BJ (cell line): ENCODE data around the gene RHEBL1. TPM values are rescaled to one million over a fixed set of nuclear protein-coding genes. Genes with fewer than 3 reads are reported as not detected.

Experiments used
- CTCF ChIA-PET: fragments of 350-600 bp; formaldehyde crosslinking; extraction: SDS; loops from one replicate; lab custom pipeline; 2021; ENCODE audit warnings: antibody characterized with exemption, inconsistent platforms; lab: Yijun Ruan, JAX
- POLR2A ChIA-PET: fragments of 300-600 bp; sonication (Branson Sonifier 250); formaldehyde crosslinking; extraction: SDS; loops from one replicate; lab custom pipeline; 2021; ENCODE audit warnings: antibody characterized with exemption; lab: Charles Lee
- DNase-seq: peaks from one replicate; pipeline ENCODE4 v3.0.0-alpha.2; 2011; ENCODE audit warnings: low read depth
- H3K27me3 ChIP-seq: 2 replicates; pipeline ENCODE4 v1.6.0; 2011; ENCODE audit warnings: low read length; ENCODE audit not compliant: control insufficient read depth, insufficient read depth
- H3K36me3 ChIP-seq: 2 replicates; pipeline ENCODE4 v1.5.1; 2011; ENCODE audit warnings: low read length; ENCODE audit not compliant: control insufficient read depth, insufficient read depth
- H3K4me3 ChIP-seq: 2 replicates; pipeline ENCODE4 v1.5.1; 2011; ENCODE audit warnings: low read depth, mild to moderate bottlenecking, control low read depth, low read length
- CTCF ChIP-seq: IDR thresholded peaks from 2 replicates; pipeline ENCODE4 v1.5.1; 2011; ENCODE audit warnings: low read depth, mild to moderate bottlenecking, control low read depth, inconsistent platforms, low read length, moderate library complexity; ENCODE audit not compliant: insufficient read depth
- polyA plus RNA-seq: library from polyadenylated mRNA; depleted of rRNA; stranded (reverse); fragments of >200 nt; gene quantifications from 2 replicates; pipeline ENCODE4 v1.2.3, GENCODE V29; 2011

Gene RHEBL1
- polyA plus RNA-seq, 1 experiment: 1.3 TPM

DNA sequence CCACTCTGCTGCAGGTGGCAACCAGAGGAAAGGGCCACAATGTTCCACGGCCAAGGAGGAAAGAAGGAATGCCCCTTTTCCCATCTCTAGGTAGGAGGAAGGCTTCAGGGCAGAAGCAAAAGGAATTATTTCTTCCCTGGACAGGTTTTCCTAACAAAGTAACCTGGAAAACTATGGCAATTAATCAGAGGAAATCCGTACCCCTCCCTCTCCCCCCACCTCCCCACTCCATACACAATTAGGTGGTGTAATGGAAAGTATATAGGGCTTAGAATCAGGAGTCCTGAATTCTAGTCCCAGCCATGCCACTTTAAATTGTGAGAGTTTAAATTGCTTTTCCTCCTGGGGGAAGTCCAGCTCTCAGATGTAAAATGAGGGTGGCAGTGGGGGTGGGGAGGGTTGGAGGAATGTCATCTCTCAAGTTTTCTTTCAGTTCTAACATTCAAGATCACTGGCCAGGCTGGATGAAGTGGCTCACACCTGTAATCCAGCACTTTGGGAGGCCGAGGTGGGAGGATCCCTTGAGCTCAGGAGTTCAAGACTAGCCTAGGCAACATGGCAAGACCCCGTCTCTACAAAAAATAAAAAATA lies 23.1 kb upstream of the RHEBL1 start:
- Histone ChIP-seq H3K4me3 (no peak overlapping the region), H3K27me3 (peaks cover 17% of the 10 kb centered on the region), H3K36me3 (peaks cover 6% of the 10 kb centered on the region)
- ChIA-PET POLR2A (no interaction called here), CTCF (interaction anchor here (0.6 to 4.7 kb wide), 12 partner anchors 9 to 169 kb away, joined by 3 to 33 read pairs (median 6); partner anchors contain the start of gene LMBR1L)
- DNase-seq: no peak
- no peak for TF ChIP-seq CTCF

- POLR2A ChIA-PET: no interaction called here
- Histone ChIP-seq H3K4me3 (peak overlapping the region; percentile 17), H3K36me3 (peaks cover under 1% of the 10 kb centered on the region; the same call in 1 of the 2 replicates), H3K27me3 (peaks cover 17% of the 10 kb centered on the region)
- no peak for DNase-seq
- CTCF ChIA-PET: interaction anchor here (0.6 to 4.7 kb wide), 18 partner anchors 8 to 170 kb away, joined by 3 to 33 read pairs (median 4); partner anchors contain the start of gene LMBR1L
- peak; percentile 60 for TF ChIP-seq CTCF
Measured at GRCh38 chr12:49092086-49092815, 22.5 kb upstream of the RHEBL1 start.

DNA sequence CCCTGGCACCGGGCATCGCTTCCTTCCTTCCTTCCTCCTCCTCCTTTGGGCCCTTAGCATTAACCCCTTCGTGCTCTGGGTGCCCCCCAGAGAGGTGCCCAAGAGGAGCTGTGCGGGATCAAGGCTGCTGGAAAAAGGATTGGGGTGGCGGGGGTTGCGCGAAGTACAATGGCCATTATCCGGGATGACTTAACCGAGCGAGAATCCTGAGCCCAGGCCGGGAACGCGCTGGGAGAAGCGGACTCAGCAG lies 22.0 kb upstream of the RHEBL1 start:
- no peak for DNase-seq
- Histone ChIP-seq H3K36me3 (no peaks in the 10 kb centered on the region), H3K4me3 (peak overlapping the region; percentile 17), H3K27me3 (peaks cover 17% of the 10 kb centered on the region)
- ChIA-PET POLR2A (no interaction called here), CTCF (interaction anchor here (0.7 to 4.7 kb wide), 15 partner anchors 9 to 148 kb away, joined by 3 to 33 read pairs (median 4); partner anchors contain the start of gene LMBR1L)
- no peak for TF ChIP-seq CTCF

DNA sequence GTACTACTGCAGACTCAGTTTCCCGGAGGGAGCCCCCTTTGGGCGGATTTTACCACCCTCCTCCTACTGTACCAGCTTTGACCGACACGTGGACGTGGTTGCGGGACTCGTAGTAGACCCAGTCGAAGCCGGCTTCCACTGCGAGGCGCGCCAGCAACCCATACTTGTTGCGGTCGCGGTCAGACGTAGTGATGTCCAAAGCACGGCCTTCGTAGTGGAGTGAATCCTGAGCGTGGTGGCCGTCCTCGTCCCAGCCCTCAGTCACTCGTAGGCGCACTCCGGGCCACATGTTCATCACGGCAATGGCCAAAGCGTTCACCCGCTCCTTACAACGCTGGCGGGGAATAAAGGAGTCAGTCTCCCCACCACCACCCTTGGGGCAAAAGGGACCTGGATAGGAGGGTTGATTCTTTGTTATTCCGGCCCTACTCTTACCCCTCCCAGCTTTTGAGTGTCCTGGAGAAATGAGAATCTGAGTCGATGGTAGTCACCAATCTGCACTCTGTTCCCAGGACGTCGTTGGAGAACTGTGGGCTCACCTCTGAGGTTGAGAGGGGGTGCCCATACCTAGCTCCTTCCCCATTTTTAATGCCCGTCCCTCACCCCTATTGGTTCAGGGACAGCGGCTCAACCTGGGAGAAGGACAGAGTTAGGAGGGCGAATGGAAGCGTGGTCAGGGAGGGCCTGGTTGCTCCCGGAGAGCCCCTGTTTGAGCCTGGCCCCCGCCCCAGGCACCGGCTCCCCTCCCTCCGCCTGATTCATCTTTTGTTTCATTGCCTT lies 21.5 kb upstream of the RHEBL1 start:
- no peak for DNase-seq
- CTCF ChIA-PET: interaction anchor here (0.7 to 4.7 kb wide), 14 partner anchors 9 to 146 kb away, joined by 3 to 33 read pairs (median 4); partner anchors contain the start of gene LMBR1L
- peaks cover 17% of the 10 kb centered on the region for H3K27me3 ChIP-seq
- no peak for TF ChIP-seq CTCF
- H3K4me3 ChIP-seq: no peak overlapping the region
- no peaks in the 10 kb centered on the region for H3K36me3 ChIP-seq
- POLR2A ChIA-PET: no interaction called here
